PC-9 (cell line): Measurements from ENCODE around the gene UMAD1. TPM values are rescaled to one million over a fixed set of nuclear protein-coding genes. Genes with fewer than 3 reads are reported as not detected.

Source experiments
- BruUV-seq: library from RNA; stranded (reverse); fragments of 400-500 nt; replicated peaks from 2 replicates; lab custom pipeline; 2021; lab: Mats Ljungman, UMichigan
- CTCF ChIA-PET: fragments of 300-600 bp; sonication (Branson Sonifier 250); formaldehyde crosslinking; loops from one replicate; lab custom pipeline; 2022; ENCODE audit warnings: antibody characterized with exemption; lab: Charles Lee
- POLR2A ChIA-PET: fragments of 300-600 bp; sonication (Branson Sonifier 250); formaldehyde crosslinking; loops from one replicate; lab custom pipeline; 2022; ENCODE audit warnings: antibody characterized with exemption; ENCODE audit not compliant: unreplicated experiment; lab: Charles Lee
- DNase-seq, 2 experiments: peaks; one replicate each; pipeline versions ENCODE4 v3.0.0 to v3.0.0-alpha.2; 2015 to 2022; ENCODE audit warnings: mixed read lengths in 1 of 2
- H2AFZ ChIP-seq: fragments of 200-600 bp; sonication (generic); 2 replicates; pipeline ENCODE4 v1.8.1; 2017; ENCODE audit warnings: antibody characterized with exemption
- H3F3A ChIP-seq: fragments of 200-600 bp; sonication (generic); 2 replicates; pipeline ENCODE4 v1.8.1; 2017; ENCODE audit warnings: antibody characterized with exemption, mild to moderate bottlenecking, low read depth; ENCODE audit not compliant: insufficient read depth
- H3K27ac ChIP-seq: fragments of 200-600 bp; sonication (generic); 2 replicates; pipeline ENCODE4 v1.6.1; 2016; ENCODE audit warnings: mixed run types
- H3K27me3 ChIP-seq: fragments of 200-600 bp; sonication (generic); 2 replicates; pipeline ENCODE4 v1.6.1; 2016; ENCODE audit warnings: low read depth, mixed run types; ENCODE audit not compliant: insufficient read depth
- H3K36me3 ChIP-seq: fragments of 200-600 bp; sonication (generic); 2 replicates; pipeline ENCODE4 v1.6.1; 2016; ENCODE audit warnings: low read depth, mixed run types
- H3K4me1 ChIP-seq: fragments of 200-600 bp; sonication (generic); replicated peaks from 2 replicates; pipeline ENCODE4 v1.6.1; 2016; ENCODE audit warnings: mixed run types; ENCODE audit not compliant: insufficient read depth
- H3K4me2 ChIP-seq: fragments of 200-600 bp; sonication (generic); 2 replicates; pipeline ENCODE4 v1.6.1; 2017; ENCODE audit warnings: mixed run types
- H3K4me3 ChIP-seq: fragments of 200-600 bp; sonication (generic); 2 replicates; pipeline ENCODE4 v1.6.1; 2016; ENCODE audit warnings: mixed run types
- H3K79me2 ChIP-seq: fragments of 200-600 bp; sonication (generic); 2 replicates; pipeline ENCODE4 v1.6.1; 2017; ENCODE audit warnings: low read depth, mixed run types
- H3K9me2 ChIP-seq: fragments of 200-600 bp; sonication (generic); 2 replicates; pipeline ENCODE4 v1.8.1; 2017; ENCODE audit warnings: mild to moderate bottlenecking; ENCODE audit not compliant: insufficient read depth
- H3K9me3 ChIP-seq: fragments of 200-600 bp; sonication (generic); 2 replicates; pipeline ENCODE4 v1.8.1; 2016; ENCODE audit warnings: low read depth; ENCODE audit not compliant: insufficient read depth
- H4K20me1 ChIP-seq: fragments of 200-600 bp; sonication (generic); 2 replicates; pipeline ENCODE4 v1.8.1; 2017; ENCODE audit not compliant: insufficient read depth
- CTCF ChIP-seq: fragments of 200-600 bp; sonication (generic); conservative IDR thresholded peaks from 2 replicates; pipeline ENCODE4 v1.6.1; 2017; ENCODE audit warnings: mixed run types, antibody characterized with exemption, mild to moderate bottlenecking, moderate library complexity
- EZH2 ChIP-seq: fragments of 200-600 bp; sonication (generic); IDR thresholded peaks from 2 replicates; pipeline ENCODE4 v1.8.0; 2017; ENCODE audit warnings: antibody characterized with exemption, low read depth
- intact Hi-C: fragments of 100-400 bp; cut with micrococcal nuclease; formaldehyde crosslinking; loops from one replicate; pipeline ENCODE4 v1.10.0; 2022; ENCODE audit not compliant: unreplicated experiment
- total RNA-seq: library from RNA; stranded (reverse); gene quantifications from 2 replicates; pipeline ENCODE4 v1.2.3, GENCODE V29; 2021

The UMAD1 gene
- total RNA-seq, 1 experiment from 2014 or later = 20.5 TPM

- ChIA-PET CTCF (no interaction called here), POLR2A (interaction anchor here (0.6 kb wide), 1 partner anchor 18 kb away, joined by 8 read pairs; no protein-coding TSS in a partner anchor)
- DNase-seq = no peak
These were observed 59.4 kb downstream of the UMAD1 start for GRCh38 chr7:7699970-7700369.

DNA sequence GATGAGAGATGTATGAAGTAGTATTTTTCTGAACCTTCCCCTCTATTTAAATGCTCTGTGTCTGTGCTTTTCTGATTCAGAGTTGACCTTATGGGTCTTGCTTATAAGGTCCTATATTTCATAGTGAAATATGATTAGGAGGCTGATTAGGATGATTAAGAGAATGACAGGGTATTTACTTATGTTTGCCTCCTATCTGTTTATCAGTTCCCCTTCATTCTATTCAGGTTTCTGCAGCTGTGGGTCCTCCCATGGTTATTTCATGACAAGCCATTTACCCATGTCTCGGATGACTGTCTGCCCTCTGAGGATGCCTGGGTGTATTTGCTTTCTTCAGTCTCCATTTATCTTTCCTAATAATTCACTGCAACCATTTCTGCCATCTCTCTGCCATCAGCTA is 61.0 kb downstream of the UMAD1 start:
- intact Hi-C loops = no loop called here
- H3K4me1 ChIP-seq = peaks cover 8% of the 10 kb centered on the region
- no peak overlapping the region for H3K4me3 ChIP-seq
- no peaks in the 10 kb centered on the region for H3K79me2 ChIP-seq
- H2AFZ ChIP-seq = no peak overlapping the region
- no peak for DNase-seq
- H3F3A ChIP-seq = no peaks in the 10 kb centered on the region
- no peaks in the 10 kb centered on the region; the same call in 1 of the 2 replicates for H4K20me1 ChIP-seq
- H3K4me2 ChIP-seq = no peak overlapping the region
- ChIA-PET POLR2A (no interaction called here), CTCF (no interaction called here)
- TF ChIP-seq CTCF (no peak), EZH2 (no peak)
- no peak overlapping the region for H3K27ac ChIP-seq
- BruUV-seq = no TSS peak
- H3K9me2 ChIP-seq = no peaks in the 10 kb centered on the region
- no peaks in the 10 kb centered on the region for H3K9me3 ChIP-seq
- H3K36me3 ChIP-seq = no peaks in the 10 kb centered on the region
- no peaks in the 10 kb centered on the region for H3K27me3 ChIP-seq

More at GRCh38 chr7:7699970-7700369, 59.4 kb downstream of the UMAD1 start:
- H3K4me1 ChIP-seq = peaks cover 11% of the 10 kb centered on the region
- no peak overlapping the region for H3K27ac ChIP-seq
- no TSS peak for BruUV-seq
- no peaks in the 10 kb centered on the region for H3K79me2 ChIP-seq
- no peaks in the 10 kb centered on the region for H3K9me2 ChIP-seq
- no peak overlapping the region for H3K4me3 ChIP-seq
- H3K9me3 ChIP-seq = no peaks in the 10 kb centered on the region
- TF ChIP-seq CTCF (no peak), EZH2 (no peak)
- H4K20me1 ChIP-seq = no peaks in the 10 kb centered on the region; the same call in 1 of the 2 replicates
- intact Hi-C loops = no loop called here
- H3K27me3 ChIP-seq = no peaks in the 10 kb centered on the region
- no peak overlapping the region for H2AFZ ChIP-seq
- no peaks in the 10 kb centered on the region for H3F3A ChIP-seq
- no peak overlapping the region for H3K4me2 ChIP-seq
- H3K36me3 ChIP-seq = no peaks in the 10 kb centered on the region

DNA sequence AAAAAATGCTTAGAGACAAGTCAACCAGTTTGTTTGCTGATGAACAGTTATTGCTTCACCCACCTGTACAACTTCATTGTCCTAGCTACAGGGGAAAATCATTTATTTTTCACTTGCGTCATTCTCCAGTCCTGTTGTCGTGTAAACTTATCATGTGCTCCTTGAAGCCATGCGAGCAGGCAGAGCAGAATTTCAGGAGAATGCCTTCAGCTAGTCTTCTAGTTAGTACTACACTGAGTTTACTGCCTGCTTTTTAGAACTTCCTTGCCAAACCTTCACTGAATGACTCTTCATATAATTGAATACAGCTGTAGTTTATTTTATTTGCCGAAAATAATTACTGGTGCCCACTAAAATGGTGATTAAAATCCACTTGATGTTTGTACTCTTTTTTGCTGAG is 62.3 kb downstream of the UMAD1 start:
- no TSS peak for BruUV-seq
- ChIA-PET POLR2A (interaction anchor here (0.6 kb wide), 1 partner anchor 266 kb away, joined by 4 read pairs; the partner anchor contains the start of gene GLCCI1), CTCF (no interaction called here)
- Histone ChIP-seq H3K36me3 (no peaks in the 10 kb centered on the region), H2AFZ (no peak overlapping the region), H3K27me3 (no peaks in the 10 kb centered on the region), H3F3A (no peaks in the 10 kb centered on the region), H3K9me3 (no peaks in the 10 kb centered on the region), H3K4me1 (no peaks in the 10 kb centered on the region), H3K4me3 (no peak overlapping the region), H3K27ac (no peak overlapping the region), H3K4me2 (no peak overlapping the region), H4K20me1 (no peaks in the 10 kb centered on the region; the same call in 1 of the 2 replicates), H3K9me2 (no peaks in the 10 kb centered on the region), H3K79me2 (no peaks in the 10 kb centered on the region)
- intact Hi-C loops = no loop called here
- no peak for DNase-seq
- TF ChIP-seq EZH2 = no peak
- TF ChIP-seq CTCF = no peak
